ENCODE results near the gene TPM3.
"Not testable (repeated sequence)": the region's sequence is repeated elsewhere in the genome, so short reads cannot be mapped to it uniquely, and the experiment has no call there.

Gene TPM3

GRCh38 chr1:154191990-154192461 lies at the start of gene TPM3:
TPM3 (minus strand) TSS chr1:154192100; CDS start chr1:154192018, 82 bp downstream.
- DNase-seq (ENCODE audit: low read depth in 4 of 4, low spot score in 1 of 4) = no peak

GRCh38 chr1:154240294-154240833 lies 48.5 kb upstream of the TPM3 start:
- DNase-seq (ENCODE audit: low read depth in 4 of 4, low spot score in 1 of 4) = no peak

DNA sequence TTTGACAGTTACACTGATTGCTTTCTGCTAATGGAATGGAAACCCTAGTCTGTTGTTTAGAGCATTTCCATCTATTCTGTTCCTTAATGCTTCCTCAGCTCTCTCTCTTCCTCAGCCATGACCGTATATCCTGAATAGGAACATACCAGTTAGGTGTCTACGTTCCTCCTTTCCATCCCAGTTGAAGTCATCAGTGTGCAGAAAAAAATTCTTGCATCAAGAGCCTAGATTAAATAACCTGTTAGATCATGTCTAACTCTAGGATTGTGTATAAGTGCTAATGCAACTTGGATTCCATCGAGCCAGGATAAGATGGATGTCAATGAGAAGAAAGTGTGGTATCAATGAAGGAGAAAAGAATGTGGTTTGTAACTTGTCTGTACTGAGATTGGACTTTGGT lies 47.6 kb upstream of the TPM3 start:
- DNase-seq (ENCODE audit: low read depth in 4 of 4, low spot score in 1 of 4) = no peak

- no peak for DNase-seq (ENCODE audit: low read depth in 4 of 4, low spot score in 1 of 4)
These were observed 46.1 kb upstream of the TPM3 start for GRCh38 chr1:154237880-154238506.

- DNase-seq (ENCODE audit: low read depth in 4 of 4, low spot score in 1 of 4) = no peak
These were observed 45.5 kb upstream of the TPM3 start for GRCh38 chr1:154237435-154237834.

- DNase-seq (ENCODE audit: low read depth in 4 of 4, low spot score in 1 of 4) = no peak
These were observed 45.0 kb upstream of the TPM3 start for GRCh38 chr1:154236855-154237254.

DNA sequence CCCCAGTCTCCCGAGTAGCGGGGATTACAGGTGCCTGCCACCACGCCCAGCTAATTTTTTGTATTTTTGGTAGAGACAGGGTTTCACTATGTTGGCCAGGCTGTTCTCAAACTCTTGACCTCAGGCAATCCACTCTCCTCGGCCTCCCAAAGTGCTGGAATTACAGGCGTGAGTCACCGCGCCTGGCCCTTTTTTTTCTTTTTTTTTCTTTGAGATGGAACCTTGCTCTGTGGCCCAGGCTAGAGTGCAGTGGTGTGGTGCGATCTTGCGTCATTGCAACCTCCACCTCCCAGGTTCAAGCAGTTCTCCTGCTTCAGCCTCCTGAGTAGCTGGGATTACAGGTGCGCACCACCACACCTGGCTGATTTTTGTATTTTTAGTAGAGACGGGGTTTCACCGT lies 41.2 kb upstream of the TPM3 start:
- not testable (repeated sequence) for DNase-seq (ENCODE audit: low read depth in 4 of 4, low spot score in 1 of 4)

GRCh38 chr1:154231112-154231511 lies 39.2 kb upstream of the TPM3 start:
- DNase-seq (ENCODE audit: low read depth in 4 of 4, low spot score in 1 of 4) = not testable (repeated sequence)

GRCh38 chr1:154225370-154225769 lies 33.5 kb upstream of the TPM3 start:
- no peak for DNase-seq (ENCODE audit: low read depth in 4 of 4, low spot score in 1 of 4)

DNA sequence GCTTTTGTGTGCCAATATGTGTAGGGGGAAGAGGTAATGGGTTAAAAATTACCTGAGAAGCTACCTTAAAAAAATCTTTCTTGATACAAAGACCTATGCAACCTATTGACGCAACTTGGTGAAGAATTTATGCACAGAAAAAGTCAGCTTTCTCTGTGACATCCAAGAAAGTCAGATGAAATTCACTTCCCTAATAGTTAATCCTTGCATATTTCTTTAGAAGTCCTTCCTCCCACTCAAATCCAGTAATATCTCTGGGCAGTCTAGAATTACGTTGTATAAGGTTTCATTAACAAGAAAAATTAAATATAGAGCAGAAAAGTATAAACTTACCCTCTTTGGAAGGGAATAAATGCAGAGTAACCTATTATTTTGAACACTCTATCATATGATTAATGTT lies 31.7 kb upstream of the TPM3 start:
- no peak for DNase-seq (ENCODE audit: low read depth in 4 of 4, low spot score in 1 of 4)

- DNase-seq (ENCODE audit: low read depth in 4 of 4, low spot score in 1 of 4) = no peak
These were observed 31.0 kb upstream of the TPM3 start for GRCh38 chr1:154222918-154223317.

DNA sequence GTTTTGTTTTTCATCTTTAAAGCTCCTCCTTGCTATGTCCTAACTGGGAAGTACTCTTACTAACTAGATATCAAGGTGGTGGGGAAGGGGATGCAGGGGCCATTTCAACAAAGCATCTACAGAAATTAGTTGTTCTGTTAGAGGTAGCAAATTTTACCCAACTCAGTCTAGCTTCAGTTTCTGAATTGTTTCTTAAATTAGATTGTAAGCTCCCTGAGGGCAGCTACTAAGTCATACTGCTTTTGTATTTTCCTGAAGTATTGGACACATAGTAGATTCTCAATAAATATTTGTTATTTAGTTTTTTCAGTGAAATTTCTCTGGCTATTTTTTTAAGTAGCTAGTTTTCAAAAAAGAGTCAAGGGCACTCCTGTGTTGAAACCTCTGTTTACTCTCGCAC lies 30.6 kb upstream of the TPM3 start:
- DNase-seq (ENCODE audit: low read depth in 4 of 4, low spot score in 1 of 4) = no peak

- DNase-seq (ENCODE audit: low read depth in 4 of 4, low spot score in 1 of 4) = peak; percentile 38 to 56 (median 41)
These were observed 29.5 kb upstream of the TPM3 start for GRCh38 chr1:154221278-154222001.

DNA sequence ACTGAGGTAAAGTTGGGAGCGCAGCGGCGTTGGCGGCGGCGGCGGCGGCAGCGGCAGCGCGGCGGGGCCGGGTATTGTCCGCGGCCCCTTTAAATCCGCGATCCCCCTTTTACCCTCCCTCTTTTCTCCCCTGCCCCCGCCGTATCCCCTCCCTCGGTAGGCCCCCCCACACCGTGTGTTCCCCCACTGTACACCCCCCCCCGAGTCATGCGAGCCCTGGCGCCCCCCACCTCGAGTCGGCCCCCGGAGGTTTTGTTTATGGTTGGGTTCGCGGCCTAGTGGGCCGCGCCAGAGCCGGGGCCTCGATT lies 29.0 kb upstream of the TPM3 start:
- no peak for DNase-seq (ENCODE audit: low read depth in 4 of 4, low spot score in 1 of 4)

GRCh38 chr1:154220071-154220969 lies 28.4 kb upstream of the TPM3 start, which contains the start of gene UBAP2L:
UBAP2L (plus strand) TSS chr1:154220955; CDS start chr1:154225124, 4,169 bp downstream.
- DNase-seq (ENCODE audit: low read depth in 4 of 4, low spot score in 1 of 4) = peak; percentile 93 to 97 (median 96)

GRCh38 chr1:154219541-154219940 lies 27.6 kb upstream of the TPM3 start:
- DNase-seq (ENCODE audit: low read depth in 4 of 4, low spot score in 1 of 4) = no peak

DNA sequence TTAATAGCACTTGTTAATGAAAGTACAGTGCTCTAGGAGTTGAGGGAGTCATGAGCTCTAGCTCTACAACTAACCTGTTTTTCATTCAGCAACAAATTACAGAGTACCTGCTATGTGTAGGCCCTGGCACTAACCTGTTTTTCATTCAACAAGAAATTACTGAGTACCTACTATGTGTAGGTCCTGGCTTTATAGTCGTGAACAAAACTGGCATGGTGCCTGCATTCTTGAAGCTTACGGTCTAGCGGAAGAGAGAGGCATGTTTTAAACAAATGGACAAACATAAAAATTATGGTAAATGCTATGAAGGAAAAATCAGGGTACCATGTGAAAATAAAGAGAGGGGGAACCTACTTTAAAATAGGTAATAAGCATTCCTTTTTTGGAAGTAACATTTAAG lies 26.6 kb upstream of the TPM3 start:
- DNase-seq (ENCODE audit: low read depth in 4 of 4, low spot score in 1 of 4) = no peak

DNA sequence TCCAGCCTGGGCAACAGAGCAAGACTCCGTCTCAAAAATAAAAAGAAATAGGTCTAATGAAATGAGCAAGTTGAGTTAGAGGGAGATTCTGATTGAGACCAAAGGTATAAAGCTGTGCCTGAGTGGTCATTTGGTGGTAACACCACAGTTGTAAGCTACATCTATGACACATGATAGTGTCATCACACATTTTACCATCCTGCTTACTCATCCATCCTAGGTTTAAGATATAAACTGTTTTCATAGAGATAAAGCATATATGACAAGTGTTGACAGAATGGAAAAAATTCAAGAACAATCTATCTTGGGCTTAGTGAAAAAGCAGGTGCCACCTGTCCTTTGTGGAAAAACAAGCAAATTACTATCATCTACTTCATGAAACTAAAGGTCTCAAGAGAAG lies 21.4 kb upstream of the TPM3 start:
- no peak for DNase-seq (ENCODE audit: low read depth in 4 of 4, low spot score in 1 of 4)

GRCh38 chr1:154212083-154212482 lies 20.2 kb upstream of the TPM3 start:
- DNase-seq (ENCODE audit: low read depth in 4 of 4, low spot score in 1 of 4) = no peak

DNA sequence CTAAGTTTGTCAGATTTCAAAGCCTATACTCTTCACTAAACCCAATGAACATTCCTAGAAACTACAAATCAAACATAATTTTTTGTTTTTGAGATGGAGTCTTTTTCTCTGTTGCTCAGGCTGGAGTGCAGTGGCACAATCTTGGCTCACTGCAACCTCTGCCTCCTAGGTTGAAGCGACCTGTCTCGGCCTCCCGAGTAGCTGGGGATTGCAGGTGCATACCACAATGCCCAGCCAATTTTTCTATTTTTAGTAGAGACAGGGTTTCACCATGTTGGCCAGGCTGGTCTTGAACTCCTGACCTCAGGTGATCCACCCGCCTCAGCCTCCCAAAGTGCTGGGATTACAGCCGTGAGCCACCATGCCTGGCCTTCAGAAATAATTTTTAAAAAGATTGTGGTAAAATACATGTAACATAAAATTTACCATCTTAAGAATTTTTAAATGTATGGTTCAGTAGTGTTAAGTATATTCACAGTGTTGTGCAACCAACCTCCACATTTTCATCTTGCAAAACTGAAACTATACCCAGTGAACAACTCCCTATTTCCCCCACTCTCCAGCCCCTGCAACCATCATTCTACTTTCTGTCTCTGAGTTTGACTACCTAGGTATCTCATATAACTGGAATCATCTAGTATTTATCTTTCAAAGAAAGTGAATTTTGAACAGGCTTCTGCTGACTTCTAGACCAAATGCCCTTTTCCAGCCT lies 16.9 kb upstream of the TPM3 start:
- DNase-seq (ENCODE audit: low read depth in 4 of 4, low spot score in 1 of 4) = no peak

DNA sequence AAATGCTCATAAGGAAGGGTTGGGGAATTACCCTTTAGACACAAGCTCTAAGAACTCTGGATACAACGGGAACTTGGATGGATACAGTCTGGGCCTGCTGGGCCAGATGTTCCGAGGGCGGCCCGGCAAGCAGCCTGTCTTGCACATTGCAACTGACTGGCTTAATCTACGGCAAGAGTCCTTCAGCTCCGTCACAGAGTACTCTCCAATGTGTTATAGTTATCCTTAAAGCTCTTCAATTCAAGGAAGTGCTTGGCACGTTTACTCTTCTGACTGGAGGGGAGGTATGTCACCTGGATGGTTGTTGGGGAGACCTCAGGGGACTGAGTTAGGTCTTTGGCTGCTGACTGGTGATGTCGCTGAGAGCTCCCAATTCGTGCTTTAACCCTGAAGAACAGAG lies 15.4 kb upstream of the TPM3 start:
- no peak for DNase-seq (ENCODE audit: low read depth in 4 of 4, low spot score in 1 of 4)
